ENCODE data around the gene PALLD. TPM values are rescaled to one million over a fixed set of nuclear protein-coding genes. Genes with fewer than 3 reads are reported as not detected.

PALLD gene
- total and polyA plus RNA-seq, 2 of the 8 experiments (the other 6 are each of a cell fraction or from before 2014, with no cell fraction given): 10.5 to 25.0 TPM

- WGBS, 2 experiments (ENCODE audit: extremely low coverage in 1 of 2, insufficient coverage in 1 of 2, insufficient read length in 1 of 2, insufficient replicate concordance in 2 of 2, low coverage in 1 of 2, low lambda C conversion rate in 2 of 2, missing lambda C conversion rate in 1 of 2): 81% methylated on average over 10 of the region's 10 CpGs; no CpG with 5 or more reads in 1 of the 2 experiments
- Histone ChIP-seq H4K91ac (replicated peaks; ENCODE audit: insufficient read length, low read length) (no peak overlapping the region), H3K4me3 (ENCODE audit: extremely low read depth in 1 of 4, insufficient read depth in 2 of 4, low read depth in 3 of 4, low read length in 4 of 4) (no peak overlapping the region), H3K79me1 (ENCODE audit: low read depth, low read length) (no peaks in the 10 kb centered on the region), H3K23me2 (ENCODE audit: low read depth, low read length) (no peaks in the 10 kb centered on the region), H3K4me2 (ENCODE audit: insufficient read depth in 1 of 2, low read depth in 2 of 2, low read length in 2 of 2) (no peak overlapping the region), H2BK5ac (ENCODE audit: low read depth, low read length) (no peak overlapping the region), H3K9me3 (ENCODE audit: insufficient read depth in 2 of 2, low read depth in 1 of 2, low read length in 1 of 2) (no peaks in the 10 kb centered on the region), H3K4ac (replicated peaks; ENCODE audit: insufficient read length, low read depth, low read length) (no peak overlapping the region), H4K8ac (ENCODE audit: extremely low read depth, insufficient read depth, low read length) (no peak overlapping the region), H3K4me1 (replicated peaks in 1 of 4; ENCODE audit: control insufficient read depth in 3 of 4, insufficient read depth in 4 of 4, low read length in 3 of 4) (peaks cover 0 to 8% (median 4%) of the 10 kb centered on the region in 4 experiments; a peak in 2 of 7 replicates), H3K27me3 (replicated peaks in 1 of 4; ENCODE audit: control insufficient read depth in 3 of 4, extremely low read depth in 1 of 4, insufficient read depth in 3 of 4, low read length in 3 of 4) (no peaks in the 10 kb centered on the region), H2AFZ (ENCODE audit: low read length) (no peak overlapping the region), H3K9ac (replicated peaks in 1 of 4; ENCODE audit: extremely low read depth in 1 of 4, low read depth in 3 of 4, low read length in 3 of 4) (no peak overlapping the region), H3K79me2 (ENCODE audit: control insufficient read depth in 1 of 2, insufficient read depth in 2 of 2, low read length in 2 of 2) (no peaks in the 10 kb centered on the region), H2BK20ac (ENCODE audit: low read length) (no peak overlapping the region), H3K36me3 (ENCODE audit: control insufficient read depth in 2 of 4, insufficient read depth in 4 of 4, low read length in 3 of 4) (no peaks in the 10 kb centered on the region), H2BK12ac (ENCODE audit: low read depth, low read length) (no peak overlapping the region), H4K20me1 (replicated peaks in 1 of 2; ENCODE audit: control insufficient read depth in 1 of 2, insufficient read depth in 2 of 2, low read length in 2 of 2) (no peaks in the 10 kb centered on the region), H2BK15ac (ENCODE audit: low read length) (no peak overlapping the region), H2AK5ac (ENCODE audit: low read depth, low read length) (no peak overlapping the region), H3K23ac (ENCODE audit: insufficient read length) (no peak overlapping the region), H3K14ac (ENCODE audit: insufficient read length) (no peak overlapping the region), H3K56ac (replicated peaks; ENCODE audit: insufficient read length, low read depth, low read length) (no peak overlapping the region), H2BK120ac (replicated peaks; ENCODE audit: low read depth, low read length) (no peak overlapping the region), H3K18ac (ENCODE audit: extremely low read depth, low read length) (no peak overlapping the region), H3K27ac (ENCODE audit: low read depth, low read length) (no peak overlapping the region), H4K5ac (ENCODE audit: insufficient read length, low read depth, low read length) (no peak overlapping the region)
- DNase-seq (ENCODE audit: low read depth in 1 of 2, low spot score in 2 of 2) (no peak), FAIRE-seq (no peak)
- CTCF ChIA-PET (ENCODE audit: partially characterized antibody): interaction anchor here (0.6 to 3.4 kb wide), 28 partner anchors 8 to 710 kb away, joined by 3 to 30 read pairs (median 4); no protein-coding TSS in a partner anchor
- TF ChIP-seq YY1 (IDR thresholded peaks at IDR 0.05; ENCODE audit: low read depth, low read length) (no peak), SAP30 (IDR thresholded peaks at IDR 0.05; ENCODE audit: insufficient read depth, insufficient replicate concordance, low read length) (no peak), BRCA1 (IDR thresholded peaks at IDR 0.05; ENCODE audit: low read depth, low read length) (no peak), CBX5 (IDR thresholded peaks at IDR 0.05; ENCODE audit: low read depth, low read length) (no peak)
- POLR2A ChIA-PET (ENCODE audit: partially characterized antibody): interaction anchor here (1.2 to 2.6 kb wide), 2 partner anchors 15 to 23 kb away, joined by 5 to 8 read pairs; no protein-coding TSS in a partner anchor
Measured at GRCh38 chr4:168863719-168864647, 367.1 kb downstream of the PALLD start.

Measured in H1 (cell line).